NK-92 (cell line): ENCODE results near the gene P3H2.
"Not testable (repeated sequence)": the region's sequence is repeated elsewhere in the genome, so short reads cannot be mapped to it uniquely, and the experiment has no call there.

Experiments used
- DNase-seq: peaks from one replicate; lab custom pipeline; 2025; ENCODE audit not compliant: unreplicated experiment; lab: John Stamatoyannopoulos, UW

The P3H2 gene

GRCh38 chr3:190086191-190086590, 34.5 kb downstream of the P3H2 start:
- no peak for DNase-seq

DNA sequence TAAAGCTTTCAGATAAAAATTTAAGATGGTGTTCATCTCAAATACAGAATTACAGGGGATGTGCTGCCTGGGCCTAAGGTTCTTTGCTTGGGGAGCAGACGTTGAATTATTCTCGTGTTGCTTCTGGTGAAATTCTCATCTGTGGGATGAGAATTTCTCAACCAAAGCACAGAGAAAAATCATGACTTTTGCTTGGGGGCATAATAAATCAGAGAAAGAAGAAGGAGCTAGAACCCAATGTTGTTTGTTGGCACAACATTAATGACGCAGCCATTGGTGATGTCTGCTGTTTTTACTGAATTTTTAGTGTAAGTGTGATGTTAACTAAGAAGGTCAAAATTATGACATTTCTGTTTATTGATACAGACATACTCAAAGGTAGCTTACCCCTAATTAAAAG, 35.7 kb downstream of the P3H2 start:
- DNase-seq, result no peak

DNA sequence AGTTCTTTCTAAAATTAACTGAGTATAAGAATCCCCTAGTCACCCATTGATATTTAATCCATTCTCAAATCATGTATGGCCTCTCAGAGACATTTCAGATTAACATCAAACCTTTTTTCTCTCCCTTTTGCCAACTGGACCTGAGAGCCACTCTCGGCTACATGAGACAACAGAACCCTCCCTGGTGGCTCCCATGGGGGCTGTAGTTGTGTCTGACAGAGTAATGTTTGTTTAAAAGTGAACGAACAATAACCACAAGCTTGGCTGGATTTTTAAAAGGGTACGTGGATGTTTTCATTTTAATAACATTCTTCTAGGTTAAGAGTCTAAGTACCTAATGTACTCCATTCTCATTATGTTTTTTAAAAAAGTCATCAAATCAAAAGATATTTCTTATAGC, 37.1 kb downstream of the P3H2 start:
- no peak for DNase-seq

- no peak for DNase-seq
Observed at GRCh38 chr3:190081389-190081788, 39.3 kb downstream of the P3H2 start.

- not testable (repeated sequence) for DNase-seq
Observed at GRCh38 chr3:190079173-190079572, 41.5 kb downstream of the P3H2 start.

- no peak for DNase-seq
Observed at GRCh38 chr3:190077395-190078045, 43.2 kb downstream of the P3H2 start.

GRCh38 chr3:190076601-190077394, 43.9 kb downstream of the P3H2 start:
- no peak for DNase-seq

GRCh38 chr3:190076136-190076535, 44.6 kb downstream of the P3H2 start:
- DNase-seq, result no peak

- no peak for DNase-seq
Observed at GRCh38 chr3:190074817-190075216, 45.9 kb downstream of the P3H2 start.

GRCh38 chr3:190073264-190074008, 47.3 kb downstream of the P3H2 start:
- DNase-seq, result no peak

GRCh38 chr3:190072856-190073255, 47.8 kb downstream of the P3H2 start:
- no peak for DNase-seq

DNA sequence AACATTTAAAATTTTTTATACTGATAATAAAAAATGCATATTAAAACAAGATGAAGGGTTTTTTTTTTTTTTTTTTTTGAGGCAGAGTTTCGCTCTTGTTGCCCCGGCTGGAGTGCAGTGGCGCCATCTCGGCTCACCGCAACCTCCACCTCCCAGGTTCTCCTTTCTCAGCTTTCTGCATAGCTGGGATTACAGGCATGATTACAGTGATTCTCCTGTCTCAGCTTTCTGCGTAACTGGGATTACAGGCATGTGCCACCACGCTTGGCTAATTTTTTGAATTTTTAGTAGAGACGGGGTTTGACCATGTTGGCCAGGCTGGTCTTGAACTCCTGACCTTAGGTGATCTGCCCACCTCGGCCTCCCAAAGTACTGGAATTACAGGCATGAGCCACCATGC, 48.8 kb downstream of the P3H2 start:
- not testable (repeated sequence) for DNase-seq

- no peak for DNase-seq
Observed at GRCh38 chr3:190070622-190071347, 49.9 kb downstream of the P3H2 start.

DNA sequence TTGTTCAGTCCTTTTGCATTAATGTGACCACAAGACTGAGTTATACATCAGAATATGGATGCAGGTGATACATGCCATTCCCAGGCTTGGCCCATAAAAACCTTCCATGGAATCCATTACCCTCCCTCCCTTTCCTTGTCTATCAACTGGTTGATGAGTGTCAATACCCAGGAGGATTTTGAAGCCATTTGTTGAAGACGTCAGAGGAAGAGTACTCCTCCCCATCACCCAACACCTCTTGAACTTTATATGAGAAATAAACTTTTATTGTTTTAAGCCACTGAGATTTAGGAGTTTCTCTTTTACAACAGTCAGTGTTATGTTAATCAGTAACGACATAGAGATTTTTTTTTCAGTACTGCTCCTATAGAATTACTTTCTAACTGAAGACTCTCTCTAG, 55.5 kb downstream of the P3H2 start:
- DNase-seq, result no peak

DNA sequence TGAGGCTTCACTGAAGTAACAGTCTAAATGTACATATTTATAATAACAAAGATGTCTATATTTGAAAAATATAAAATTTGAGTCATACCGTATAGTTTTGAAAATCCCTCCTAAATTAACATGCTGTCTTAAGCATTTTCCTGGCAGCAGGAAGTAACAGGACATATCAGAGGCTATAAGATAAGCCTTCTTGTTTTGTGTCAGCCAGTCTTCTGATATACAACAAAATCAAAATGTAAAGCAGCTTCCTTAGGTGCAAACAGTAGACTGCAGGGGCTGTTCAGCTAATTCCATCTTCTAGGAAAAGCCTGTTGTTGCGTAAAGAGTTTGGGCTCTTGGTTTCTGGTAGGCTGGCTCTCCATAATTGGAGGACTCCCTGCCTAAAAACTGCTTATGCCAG, 56.0 kb downstream of the P3H2 start:
- no peak for DNase-seq

DNA sequence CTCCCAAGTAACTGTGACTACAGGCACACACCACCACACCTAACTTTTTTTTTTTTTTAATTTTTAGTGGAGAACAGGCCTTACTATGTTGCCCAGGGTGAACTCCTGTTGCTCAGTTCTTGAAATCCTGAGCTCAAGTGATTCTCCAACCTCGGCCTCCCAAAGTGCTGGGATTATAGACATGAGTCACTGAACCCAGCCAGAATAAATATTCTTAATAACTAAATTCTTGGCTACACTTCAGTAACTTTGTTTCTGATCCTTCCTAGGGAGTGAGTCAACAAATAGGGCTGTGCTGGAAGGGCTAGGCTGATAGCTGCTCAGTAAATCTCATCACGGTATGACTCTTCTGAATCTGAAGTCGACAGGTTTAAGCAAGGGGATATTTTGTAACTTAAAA, 56.6 kb downstream of the P3H2 start:
- DNase-seq, result no peak

DNA sequence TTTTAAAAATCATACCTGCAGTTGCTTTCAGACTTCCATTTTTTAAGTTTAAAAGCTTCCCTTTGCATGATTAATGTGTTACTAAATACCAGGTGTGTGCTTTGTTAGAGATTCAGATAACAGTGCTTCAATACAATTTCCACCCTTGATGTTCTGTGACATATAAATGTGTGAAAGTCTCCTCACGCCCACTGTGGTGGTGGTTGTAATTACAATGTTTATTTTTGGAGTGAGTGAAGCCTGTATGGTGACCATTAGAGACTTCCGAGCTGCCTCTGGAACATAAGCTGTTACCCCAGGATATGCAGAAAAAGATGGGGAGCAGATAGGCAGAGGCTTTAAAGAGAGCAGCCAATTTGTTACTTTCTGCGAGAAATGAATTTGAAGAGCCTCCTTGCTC, 57.2 kb downstream of the P3H2 start:
- no peak for DNase-seq

DNA sequence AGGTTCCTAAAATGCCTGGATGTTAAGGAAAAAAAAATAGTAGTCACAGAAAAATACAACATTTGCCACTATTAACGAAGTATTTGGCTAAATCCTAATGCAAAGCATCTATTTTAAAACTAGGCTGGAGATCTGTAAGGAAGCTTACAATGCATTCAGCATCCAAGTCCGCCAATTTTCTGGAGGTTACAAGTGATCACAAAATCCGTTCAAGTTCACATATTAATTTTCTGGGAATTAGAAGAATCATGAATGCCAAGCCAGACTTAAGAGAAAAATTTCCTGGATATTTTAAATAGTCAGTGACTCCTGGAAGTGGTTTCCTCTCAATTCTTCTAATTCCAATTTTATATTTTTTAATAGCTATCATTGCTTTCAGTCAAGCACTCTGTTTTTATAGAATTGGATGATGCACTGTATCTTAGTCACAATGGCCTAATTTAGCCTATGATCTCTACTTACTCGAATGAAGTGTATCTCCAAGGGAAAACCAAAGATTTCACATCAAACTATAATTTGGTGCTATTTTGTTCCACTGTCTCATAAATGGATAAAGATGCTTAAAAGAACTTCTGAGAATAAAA, 60.4 kb downstream of the P3H2 start:
- no peak for DNase-seq

DNA sequence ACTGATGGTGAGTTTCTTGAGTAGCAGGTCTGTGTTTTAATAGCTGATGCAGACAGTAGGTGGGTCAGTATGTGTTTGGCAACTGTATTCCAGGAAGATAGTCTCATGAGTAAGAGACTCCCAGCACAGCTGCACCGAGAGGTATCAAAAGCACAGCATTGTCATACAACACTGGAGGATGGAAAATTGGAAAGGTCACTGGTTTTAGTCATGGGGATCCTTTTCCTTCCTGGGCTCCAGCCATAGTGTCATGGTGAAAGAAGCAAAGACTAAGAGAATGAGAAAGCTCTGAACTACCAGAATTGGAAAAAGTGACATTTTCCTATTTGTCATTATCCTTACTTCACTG, 61.5 kb downstream of the P3H2 start:
- no peak for DNase-seq

DNA sequence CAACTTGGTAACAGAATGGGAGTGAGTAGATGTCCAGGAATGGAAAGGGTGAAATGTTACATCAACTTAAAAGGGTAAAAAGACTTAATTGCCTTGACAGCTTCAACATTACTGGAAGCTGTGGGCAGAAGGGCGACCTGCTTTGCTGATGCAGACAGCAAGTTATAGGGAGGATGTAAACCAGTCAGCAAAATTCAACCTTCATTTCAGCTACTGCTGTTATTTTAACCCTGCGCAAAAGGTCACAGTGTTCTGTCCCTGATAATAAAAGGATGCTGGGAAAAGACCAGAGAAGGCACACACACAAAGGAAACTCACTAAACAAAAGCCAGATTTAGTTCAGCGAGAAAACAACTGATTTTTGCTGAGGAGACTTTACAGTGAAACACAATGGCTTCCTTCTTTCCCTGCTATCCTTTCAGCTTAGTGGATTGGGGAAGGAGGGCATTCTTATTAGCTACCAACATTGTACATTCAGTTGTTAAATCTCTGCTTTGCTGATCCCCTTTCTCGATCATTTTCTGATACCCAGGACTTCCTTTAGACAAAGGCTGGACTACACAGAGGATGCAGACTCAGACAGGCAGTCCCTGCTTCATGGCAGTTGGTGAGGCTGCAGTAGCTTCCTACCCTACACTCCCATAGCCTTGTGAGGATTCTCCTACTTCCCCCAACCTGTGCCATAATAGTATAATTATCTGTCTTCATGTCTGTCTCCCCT, 62.0 kb downstream of the P3H2 start:
- DNase-seq, result no peak
